HEK293 (cell line): ENCODE measurements around the gene FHL2.

Experiments used
- CTCF ChIA-PET: fragments of 350-600 bp; formaldehyde crosslinking; extraction: SDS; loops from one replicate; lab custom pipeline; 2021; ENCODE audit warnings: antibody characterized with exemption; lab: Yijun Ruan, JAX
- POLR2A ChIA-PET: fragments of 300-600 bp; formaldehyde crosslinking; extraction: SDS; loops from one replicate; lab custom pipeline; 2020; ENCODE audit warnings: antibody characterized with exemption, inconsistent platforms; lab: Yijun Ruan, JAX
- H3K27ac ChIP-seq: fragments of 200-500 bp; sonication (Bioruptor generic); 2 replicates; pipeline ENCODE4 v1.5.1; 2014; ENCODE audit warnings: low read depth, low read length, control low read depth, inconsistent platforms; ENCODE audit errors: extremely low read depth
- H3K36me3 ChIP-seq, 2 experiments: fragments of 200-500 bp in 1 of 2; sonication (Bioruptor generic) in 1 of 2; 1 replicate in 1 of 2; 2 replicates in 1 of 2; pipeline ENCODE4 v1.5.1; 2014 to 2017; ENCODE audit warnings: inconsistent platforms in 2 of 2, low read length in 2 of 2; ENCODE audit not compliant: control insufficient read depth in 2 of 2, insufficient read depth in 1 of 2
- H3K4me1 ChIP-seq: fragments of 200-500 bp; sonication (Bioruptor generic); 2 replicates; pipeline ENCODE4 v1.5.1; 2014; ENCODE audit warnings: mild to moderate bottlenecking, low read length, inconsistent platforms; ENCODE audit not compliant: control insufficient read depth, insufficient read depth
- H3K4me3 ChIP-seq: 2 replicates; pipeline ENCODE4 v1.5.1; 2011; ENCODE audit warnings: low read depth, mild to moderate bottlenecking, control low read depth, low read length, moderate library complexity
- H3K9me3 ChIP-seq: fragments of 200-500 bp; sonication (Bioruptor generic); 2 replicates; pipeline ENCODE4 v1.5.1; 2014; ENCODE audit warnings: low read depth, low read length, inconsistent platforms; ENCODE audit not compliant: control insufficient read depth, insufficient read depth
- GLIS2 ChIP-seq: fragments of 450-650 bp; formaldehyde crosslinking; IDR thresholded peaks from 2 replicates; pipeline ENCODE4 v1.5.1; 2016; ENCODE audit warnings: missing biosample characterization, missing genetic modification characterization
- INSM2 ChIP-seq: fragments of 450-650 bp; formaldehyde crosslinking; IDR thresholded peaks from 2 replicates; pipeline ENCODE4 v1.5.1; 2016; ENCODE audit warnings: missing biosample characterization, missing genetic modification characterization
- KLF7 ChIP-seq: fragments of 450-650 bp; formaldehyde crosslinking; IDR thresholded peaks from 2 replicates; pipeline ENCODE4 v1.5.1; 2016; ENCODE audit warnings: missing biosample characterization, missing genetic modification characterization, borderline replicate concordance
- KLF9 ChIP-seq: fragments of 450-650 bp; formaldehyde crosslinking; IDR thresholded peaks from 2 replicates; pipeline ENCODE4 v1.5.1; 2016; ENCODE audit warnings: missing biosample characterization, missing genetic modification characterization, low read depth
- ZBTB17 ChIP-seq: fragments of 450-650 bp; formaldehyde crosslinking; IDR thresholded peaks from 2 replicates; pipeline ENCODE4 v1.5.1; 2016; ENCODE audit warnings: missing biosample characterization, missing genetic modification characterization
- ZEB2 ChIP-seq: fragments of 450-650 bp; formaldehyde crosslinking; IDR thresholded peaks from 2 replicates; pipeline ENCODE4 v1.5.1; 2016; ENCODE audit warnings: missing biosample characterization, missing genetic modification characterization
- ZFHX2 ChIP-seq: fragments of 450-650 bp; formaldehyde crosslinking; conservative IDR thresholded peaks from 2 replicates; pipeline ENCODE4 v1.5.1; 2016; ENCODE audit warnings: missing biosample characterization, missing genetic modification characterization
- ZIC2 ChIP-seq: fragments of 450-650 bp; formaldehyde crosslinking; IDR thresholded peaks from 2 replicates; pipeline ENCODE4 v1.5.1; 2016; ENCODE audit warnings: missing biosample characterization, missing genetic modification characterization
- ZNF121 ChIP-seq: fragments of 450-650 bp; formaldehyde crosslinking; IDR thresholded peaks from 2 replicates; pipeline ENCODE4 v1.5.1; 2016; ENCODE audit warnings: missing biosample characterization, missing genetic modification characterization
- ZNF174 ChIP-seq: fragments of 450-650 bp; formaldehyde crosslinking; IDR thresholded peaks from 2 replicates; pipeline ENCODE4 v1.5.0; 2017; ENCODE audit warnings: missing biosample characterization, mild to moderate bottlenecking, missing genetic modification characterization
- ZNF2 ChIP-seq: fragments of 450-650 bp; formaldehyde crosslinking; IDR thresholded peaks from 2 replicates; pipeline ENCODE4 v1.5.1; 2016; ENCODE audit warnings: missing biosample characterization, missing genetic modification characterization
- ZNF292 ChIP-seq: fragments of 450-650 bp; formaldehyde crosslinking; IDR thresholded peaks from 2 replicates; pipeline ENCODE4 v1.5.1; 2016; ENCODE audit warnings: low read depth, missing biosample characterization, missing genetic modification characterization, borderline replicate concordance
- ZNF398 ChIP-seq: fragments of 450-650 bp; formaldehyde crosslinking; IDR thresholded peaks from 2 replicates; pipeline ENCODE4 v1.5.1; 2017; ENCODE audit warnings: missing biosample characterization, missing genetic modification characterization
- ZNF433 ChIP-seq: fragments of 450-650 bp; formaldehyde crosslinking; IDR thresholded peaks from 2 replicates; pipeline ENCODE4 v1.5.1; 2016; ENCODE audit warnings: missing biosample characterization, missing genetic modification characterization, low read depth
- ZNF510 ChIP-seq: fragments of 450-650 bp; formaldehyde crosslinking; IDR thresholded peaks from 2 replicates; pipeline ENCODE4 v1.5.1; 2018; ENCODE audit warnings: mild to moderate bottlenecking, missing genetic modification characterization, missing biosample characterization; ENCODE audit not compliant: insufficient replicate concordance
- ZNF624 ChIP-seq: fragments of 450-650 bp; formaldehyde crosslinking; IDR thresholded peaks from 2 replicates; pipeline ENCODE4 v1.5.1; 2017; ENCODE audit warnings: missing biosample characterization, missing genetic modification characterization
- ZNF830 ChIP-seq: fragments of 450-650 bp; IDR thresholded peaks from 2 replicates; pipeline ENCODE4 v1.5.0; 2018; ENCODE audit warnings: missing biosample characterization, missing genetic modification characterization, low read depth, mild to moderate bottlenecking, moderate library complexity
- ZXDB ChIP-seq: fragments of 450-650 bp; formaldehyde crosslinking; IDR thresholded peaks from 2 replicates; pipeline ENCODE4 v1.5.1; 2016; ENCODE audit warnings: missing biosample characterization, missing genetic modification characterization
- TF ChIP-seq, protein P1 (sequence below): fragments of 450-650 bp; formaldehyde crosslinking; IDR thresholded peaks from 2 replicates; pipeline ENCODE4 v1.5.1; 2016; ENCODE audit warnings: missing biosample characterization, missing genetic modification characterization
- TF ChIP-seq, protein P2 (sequence below): fragments of 450-650 bp; formaldehyde crosslinking; IDR thresholded peaks from 2 replicates; pipeline ENCODE4 v1.5.1; 2016; ENCODE audit warnings: missing biosample characterization, missing genetic modification characterization
- TF ChIP-seq, protein P3 (sequence below): fragments of 450-650 bp; formaldehyde crosslinking; IDR thresholded peaks from 2 replicates; pipeline ENCODE4 v1.5.1; 2017; ENCODE audit warnings: missing biosample characterization, missing genetic modification characterization
- TF ChIP-seq, protein P4 (sequence below): fragments of 450-650 bp; formaldehyde crosslinking; IDR thresholded peaks from 2 replicates; pipeline ENCODE4; 2016; ENCODE audit warnings: missing biosample characterization, missing genetic modification characterization
- TF ChIP-seq, protein P5 (sequence below): fragments of 450-650 bp; formaldehyde crosslinking; IDR thresholded peaks from 2 replicates; pipeline ENCODE4 v1.5.1; 2016; ENCODE audit warnings: missing biosample characterization, missing genetic modification characterization

Gene FHL2

GRCh38 chr2:105337122-105338019, 61.5 kb downstream of the FHL2 start, which contains the start of gene C2orf49 (continued):
- TF ChIP-seq ZNF2 (tag by site-specific recombination) (0 out of 2 replicates have a peak, but pooled peaks have one; percentile 29), GLIS2 (tag by site-specific recombination) (peak; percentile 42), ZFHX2 (tag by site-specific recombination) (peak; percentile 20; the same call in 1 of the 2 replicates), INSM2 (tag by site-specific recombination) (peak; percentile 60; the same call in 1 of the 2 replicates), ZBTB17 (peak; percentile 77), KLF7 (tag by site-specific recombination) (peak; percentile 53; the same call in 1 of the 2 replicates)
- TF ChIP-seq, protein P1, sequence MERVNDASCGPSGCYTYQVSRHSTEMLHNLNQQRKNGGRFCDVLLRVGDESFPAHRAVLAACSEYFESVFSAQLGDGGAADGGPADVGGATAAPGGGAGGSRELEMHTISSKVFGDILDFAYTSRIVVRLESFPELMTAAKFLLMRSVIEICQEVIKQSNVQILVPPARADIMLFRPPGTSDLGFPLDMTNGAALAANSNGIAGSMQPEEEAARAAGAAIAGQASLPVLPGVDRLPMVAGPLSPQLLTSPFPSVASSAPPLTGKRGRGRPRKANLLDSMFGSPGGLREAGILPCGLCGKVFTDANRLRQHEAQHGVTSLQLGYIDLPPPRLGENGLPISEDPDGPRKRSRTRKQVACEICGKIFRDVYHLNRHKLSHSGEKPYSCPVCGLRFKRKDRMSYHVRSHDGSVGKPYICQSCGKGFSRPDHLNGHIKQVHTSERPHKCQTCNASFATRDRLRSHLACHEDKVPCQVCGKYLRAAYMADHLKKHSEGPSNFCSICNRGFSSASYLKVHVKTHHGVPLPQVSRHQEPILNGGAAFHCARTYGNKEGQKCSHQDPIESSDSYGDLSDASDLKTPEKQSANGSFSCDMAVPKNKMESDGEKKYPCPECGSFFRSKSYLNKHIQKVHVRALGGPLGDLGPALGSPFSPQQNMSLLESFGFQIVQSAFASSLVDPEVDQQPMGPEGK (tag by site-specific recombination), result 0 out of 2 replicates have a peak, but pooled peaks have one; percentile 26
- TF ChIP-seq, protein P2, sequence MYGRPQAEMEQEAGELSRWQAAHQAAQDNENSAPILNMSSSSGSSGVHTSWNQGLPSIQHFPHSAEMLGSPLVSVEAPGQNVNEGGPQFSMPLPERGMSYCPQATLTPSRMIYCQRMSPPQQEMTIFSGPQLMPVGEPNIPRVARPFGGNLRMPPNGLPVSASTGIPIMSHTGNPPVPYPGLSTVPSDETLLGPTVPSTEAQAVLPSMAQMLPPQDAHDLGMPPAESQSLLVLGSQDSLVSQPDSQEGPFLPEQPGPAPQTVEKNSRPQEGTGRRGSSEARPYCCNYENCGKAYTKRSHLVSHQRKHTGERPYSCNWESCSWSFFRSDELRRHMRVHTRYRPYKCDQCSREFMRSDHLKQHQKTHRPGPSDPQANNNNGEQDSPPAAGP (tag by site-specific recombination), result peak; percentile 71; the same call in 1 of the 2 replicates

DNA sequence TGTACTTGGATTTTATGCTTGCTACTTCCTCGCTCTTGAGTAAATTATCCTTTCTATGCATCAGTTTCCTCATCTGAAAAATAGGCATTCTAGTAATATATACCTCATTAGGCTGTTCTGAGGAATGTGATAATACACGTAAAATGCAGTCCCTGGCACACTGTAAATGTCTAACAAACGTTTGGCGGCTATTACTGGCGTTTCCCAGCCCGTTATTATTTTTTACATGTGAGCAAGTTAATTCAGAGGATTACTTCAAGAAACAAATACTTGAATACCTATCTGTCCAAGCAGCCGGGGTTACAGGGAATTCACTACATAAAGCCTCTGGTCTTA, 62.1 kb downstream of the FHL2 start:
- peaks cover 21 to 43% of the 10 kb centered on the region in 2 experiments for H3K36me3 ChIP-seq
- H3K27ac ChIP-seq, result peak overlapping the region; percentile 99
- CTCF ChIA-PET, result interaction anchor here (4.2 kb wide), 1 partner anchor 184 kb away, joined by 23 read pairs; no protein-coding TSS in a partner anchor
- POLR2A ChIA-PET, result interaction anchor here (1.3 to 1.4 kb wide), 3 partner anchors 8 to 42 kb away, joined by 3 to 6 read pairs (median 5); partner anchors contain the start of gene TGFBRAP1
- peaks cover 2% of the 10 kb centered on the region; the same call in 1 of the 2 replicates for H3K4me1 ChIP-seq
- no peaks in the 10 kb centered on the region for H3K9me3 ChIP-seq
- H3K4me3 ChIP-seq, result peak overlapping the region; percentile 89
- TF ChIP-seq ZNF624 (tag by site-specific recombination) (no peak), ZNF292 (tag by site-specific recombination) (no peak), ZEB2 (tag by site-specific recombination) (no peak), ZNF830 (tag by site-specific recombination) (no peak), ZNF121 (tag by site-specific recombination) (no peak), ZXDB (tag by site-specific recombination) (no peak), KLF9 (tag by site-specific recombination) (no peak), ZIC2 (tag by site-specific recombination) (no peak), ZNF398 (tag by site-specific recombination) (no peak), ZNF510 (tag by site-specific recombination) (no peak), ZNF174 (tag by site-specific recombination) (no peak), ZBTB17 (no peak), ZNF433 (tag by site-specific recombination) (no peak)
- TF ChIP-seq, protein P3, sequence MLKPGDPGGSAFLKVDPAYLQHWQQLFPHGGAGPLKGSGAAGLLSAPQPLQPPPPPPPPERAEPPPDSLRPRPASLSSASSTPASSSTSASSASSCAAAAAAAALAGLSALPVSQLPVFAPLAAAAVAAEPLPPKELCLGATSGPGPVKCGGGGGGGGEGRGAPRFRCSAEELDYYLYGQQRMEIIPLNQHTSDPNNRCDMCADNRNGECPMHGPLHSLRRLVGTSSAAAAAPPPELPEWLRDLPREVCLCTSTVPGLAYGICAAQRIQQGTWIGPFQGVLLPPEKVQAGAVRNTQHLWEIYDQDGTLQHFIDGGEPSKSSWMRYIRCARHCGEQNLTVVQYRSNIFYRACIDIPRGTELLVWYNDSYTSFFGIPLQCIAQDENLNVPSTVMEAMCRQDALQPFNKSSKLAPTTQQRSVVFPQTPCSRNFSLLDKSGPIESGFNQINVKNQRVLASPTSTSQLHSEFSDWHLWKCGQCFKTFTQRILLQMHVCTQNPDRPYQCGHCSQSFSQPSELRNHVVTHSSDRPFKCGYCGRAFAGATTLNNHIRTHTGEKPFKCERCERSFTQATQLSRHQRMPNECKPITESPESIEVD (tag by site-specific recombination), result no peak
- TF ChIP-seq, protein P4, sequence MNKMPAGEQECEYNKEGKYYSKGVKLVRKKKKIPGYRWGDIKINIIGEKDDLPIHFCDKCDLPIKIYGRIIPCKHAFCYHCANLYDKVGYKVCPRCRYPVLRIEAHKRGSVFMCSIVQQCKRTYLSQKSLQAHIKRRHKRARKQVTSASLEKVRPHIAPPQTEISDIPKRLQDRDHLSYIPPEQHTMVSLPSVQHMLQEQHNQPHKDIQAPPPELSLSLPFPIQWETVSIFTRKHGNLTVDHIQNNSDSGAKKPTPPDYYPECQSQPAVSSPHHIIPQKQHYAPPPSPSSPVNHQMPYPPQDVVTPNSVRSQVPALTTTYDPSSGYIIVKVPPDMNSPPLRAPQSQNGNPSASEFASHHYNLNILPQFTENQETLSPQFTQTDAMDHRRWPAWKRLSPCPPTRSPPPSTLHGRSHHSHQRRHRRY (tag by site-specific recombination), result no peak
- TF ChIP-seq, protein P5, sequence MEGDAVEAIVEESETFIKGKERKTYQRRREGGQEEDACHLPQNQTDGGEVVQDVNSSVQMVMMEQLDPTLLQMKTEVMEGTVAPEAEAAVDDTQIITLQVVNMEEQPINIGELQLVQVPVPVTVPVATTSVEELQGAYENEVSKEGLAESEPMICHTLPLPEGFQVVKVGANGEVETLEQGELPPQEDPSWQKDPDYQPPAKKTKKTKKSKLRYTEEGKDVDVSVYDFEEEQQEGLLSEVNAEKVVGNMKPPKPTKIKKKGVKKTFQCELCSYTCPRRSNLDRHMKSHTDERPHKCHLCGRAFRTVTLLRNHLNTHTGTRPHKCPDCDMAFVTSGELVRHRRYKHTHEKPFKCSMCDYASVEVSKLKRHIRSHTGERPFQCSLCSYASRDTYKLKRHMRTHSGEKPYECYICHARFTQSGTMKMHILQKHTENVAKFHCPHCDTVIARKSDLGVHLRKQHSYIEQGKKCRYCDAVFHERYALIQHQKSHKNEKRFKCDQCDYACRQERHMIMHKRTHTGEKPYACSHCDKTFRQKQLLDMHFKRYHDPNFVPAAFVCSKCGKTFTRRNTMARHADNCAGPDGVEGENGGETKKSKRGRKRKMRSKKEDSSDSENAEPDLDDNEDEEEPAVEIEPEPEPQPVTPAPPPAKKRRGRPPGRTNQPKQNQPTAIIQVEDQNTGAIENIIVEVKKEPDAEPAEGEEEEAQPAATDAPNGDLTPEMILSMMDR, result no peak
